SHP77 (cell line): ENCODE measurements around the gene CUEDC1.
A peak's percentile ranks its signal among the peaks of the same experiment; 100 is the strongest.

ENCODE experiments used
- DNase-seq, 2 experiments: peaks; one replicate each; lab custom pipeline; 2025; lab: John Stamatoyannopoulos, UW

CUEDC1 gene

DNA sequence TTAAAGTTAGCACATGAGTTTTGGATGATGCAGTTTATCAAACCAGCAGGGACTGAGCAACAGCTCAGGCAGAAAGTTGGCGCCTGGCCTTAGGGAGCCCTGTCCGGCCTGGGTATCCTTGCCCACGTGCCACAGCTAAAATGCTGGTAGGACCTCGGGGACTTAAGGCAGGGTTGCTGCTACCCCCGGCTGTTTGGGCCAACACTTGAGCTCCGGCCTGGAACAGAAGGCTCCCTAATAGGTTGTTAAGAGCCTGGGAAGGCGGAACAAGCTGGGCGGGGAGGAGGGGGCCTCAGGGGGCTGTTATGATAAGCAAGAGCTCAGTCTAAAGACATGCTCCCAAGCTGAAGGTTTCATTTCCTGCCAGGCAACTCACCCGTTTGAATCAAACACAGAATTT is 39.7 kb downstream of the CUEDC1 start:
- DNase-seq, result no peak

DNA sequence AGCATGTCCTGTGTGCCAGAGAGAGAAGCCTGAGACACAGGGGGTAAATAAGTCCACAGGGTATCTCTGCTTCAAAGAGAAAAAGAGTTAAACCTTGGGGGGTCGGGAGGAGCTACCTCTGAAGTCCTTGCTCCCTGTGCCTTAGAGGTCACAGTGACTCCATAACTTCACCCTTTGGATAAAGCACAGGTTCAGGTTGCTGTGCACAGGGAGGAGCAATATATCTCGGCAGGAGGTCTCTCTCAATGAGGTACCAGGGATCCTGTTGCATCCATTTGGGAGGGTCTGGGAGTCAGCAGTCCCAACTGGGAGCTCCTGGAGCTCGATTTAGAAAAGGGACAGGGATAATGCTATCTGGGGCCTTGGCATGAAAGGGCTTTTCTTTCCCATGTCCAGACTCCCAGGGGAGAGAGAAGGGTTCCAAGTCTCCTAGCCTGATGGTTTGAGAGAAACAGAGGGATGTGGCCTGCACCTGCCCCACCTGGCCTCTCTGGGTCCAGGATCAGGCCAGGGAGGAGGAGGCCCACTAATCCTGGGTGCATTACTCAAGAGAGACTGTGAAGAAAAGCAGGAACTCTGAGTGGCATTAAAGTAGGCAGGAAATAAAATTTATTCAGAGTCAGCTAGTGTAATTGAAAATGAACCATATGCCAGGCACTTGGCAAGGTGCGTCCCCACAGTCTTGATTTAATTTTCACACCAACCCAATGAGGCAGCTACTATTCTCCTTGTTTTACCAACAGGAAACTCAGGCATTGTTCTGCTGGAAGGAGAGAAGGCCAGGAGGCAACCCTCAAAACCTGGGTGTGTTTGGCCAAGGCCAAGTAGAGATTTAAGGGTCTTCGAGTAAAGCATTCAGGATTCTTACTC is 40.7 kb downstream of the CUEDC1 start:
- DNase-seq, result no peak

DNA sequence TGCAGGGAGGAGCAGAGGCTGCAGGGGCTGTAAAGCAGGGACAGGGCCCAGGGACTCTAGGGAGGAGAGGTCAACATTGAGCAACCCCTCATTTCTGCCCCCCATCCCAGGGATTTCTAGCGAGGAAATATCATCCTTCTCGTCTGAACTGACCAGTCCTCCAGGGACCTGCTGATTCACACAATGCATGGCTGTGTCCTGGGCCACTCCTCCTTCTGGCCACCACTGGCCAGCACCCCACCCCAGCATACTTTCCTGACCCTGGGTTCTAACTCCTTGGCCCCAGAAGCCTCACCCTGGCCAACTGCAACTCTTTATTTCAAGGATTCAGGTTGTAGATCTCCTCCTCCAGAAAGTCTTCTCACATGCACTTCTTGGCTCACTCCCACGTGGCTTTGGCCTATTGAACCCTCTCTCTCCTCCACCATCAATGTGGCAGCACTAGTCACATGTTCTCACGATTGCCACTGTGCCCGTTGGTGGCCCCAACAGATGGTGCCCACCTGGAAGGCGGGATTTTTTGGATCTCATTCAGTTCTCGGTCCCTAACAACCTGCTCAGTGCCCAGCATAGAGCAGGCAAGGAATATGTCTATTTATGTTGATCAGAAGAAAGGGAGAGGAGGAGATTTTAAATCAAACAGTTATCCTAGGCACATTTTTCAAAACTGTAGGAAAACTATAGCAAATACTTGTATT is 41.5 kb downstream of the CUEDC1 start:
- DNase-seq, result no peak

DNA sequence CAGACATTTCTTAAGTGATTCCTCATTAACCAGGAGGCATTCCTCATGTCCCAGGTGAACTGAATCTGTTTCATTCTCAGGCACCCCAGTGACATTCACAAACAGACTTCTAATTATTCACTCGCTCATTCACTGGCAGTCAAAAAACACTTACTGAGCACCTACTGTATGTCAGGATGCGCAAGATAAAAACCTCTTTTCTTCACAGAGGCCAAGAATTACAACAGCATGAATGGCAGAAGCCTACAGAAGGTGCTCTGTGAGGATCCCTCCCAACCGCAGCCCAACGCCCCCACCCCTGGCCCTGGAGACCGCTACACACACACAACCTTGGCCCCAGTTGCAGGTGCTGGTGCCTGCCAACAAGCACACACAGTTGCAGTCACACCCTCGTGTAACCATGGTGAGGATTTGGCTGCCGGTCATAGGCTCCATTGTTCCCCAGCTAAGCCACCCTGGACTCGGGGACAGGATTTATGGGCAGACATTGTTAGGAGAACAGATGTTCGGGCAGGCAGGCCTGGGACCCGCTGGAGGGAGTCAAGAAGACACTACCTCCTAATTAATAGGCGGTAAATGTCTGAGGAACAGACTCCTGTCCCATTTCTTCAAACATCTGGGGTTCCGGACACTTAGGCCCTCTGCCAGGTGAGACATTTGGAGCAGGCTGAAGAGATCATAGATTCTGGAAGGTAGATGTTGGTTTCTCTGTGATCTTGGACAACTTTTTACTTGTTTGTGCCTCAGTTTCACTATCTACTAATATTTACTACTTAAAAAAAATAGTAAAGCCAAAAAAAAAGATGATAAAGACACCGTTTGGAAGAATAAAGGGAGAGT is 43.2 kb downstream of the CUEDC1 start:
- peak; percentile 94 to 96 for DNase-seq

DNA sequence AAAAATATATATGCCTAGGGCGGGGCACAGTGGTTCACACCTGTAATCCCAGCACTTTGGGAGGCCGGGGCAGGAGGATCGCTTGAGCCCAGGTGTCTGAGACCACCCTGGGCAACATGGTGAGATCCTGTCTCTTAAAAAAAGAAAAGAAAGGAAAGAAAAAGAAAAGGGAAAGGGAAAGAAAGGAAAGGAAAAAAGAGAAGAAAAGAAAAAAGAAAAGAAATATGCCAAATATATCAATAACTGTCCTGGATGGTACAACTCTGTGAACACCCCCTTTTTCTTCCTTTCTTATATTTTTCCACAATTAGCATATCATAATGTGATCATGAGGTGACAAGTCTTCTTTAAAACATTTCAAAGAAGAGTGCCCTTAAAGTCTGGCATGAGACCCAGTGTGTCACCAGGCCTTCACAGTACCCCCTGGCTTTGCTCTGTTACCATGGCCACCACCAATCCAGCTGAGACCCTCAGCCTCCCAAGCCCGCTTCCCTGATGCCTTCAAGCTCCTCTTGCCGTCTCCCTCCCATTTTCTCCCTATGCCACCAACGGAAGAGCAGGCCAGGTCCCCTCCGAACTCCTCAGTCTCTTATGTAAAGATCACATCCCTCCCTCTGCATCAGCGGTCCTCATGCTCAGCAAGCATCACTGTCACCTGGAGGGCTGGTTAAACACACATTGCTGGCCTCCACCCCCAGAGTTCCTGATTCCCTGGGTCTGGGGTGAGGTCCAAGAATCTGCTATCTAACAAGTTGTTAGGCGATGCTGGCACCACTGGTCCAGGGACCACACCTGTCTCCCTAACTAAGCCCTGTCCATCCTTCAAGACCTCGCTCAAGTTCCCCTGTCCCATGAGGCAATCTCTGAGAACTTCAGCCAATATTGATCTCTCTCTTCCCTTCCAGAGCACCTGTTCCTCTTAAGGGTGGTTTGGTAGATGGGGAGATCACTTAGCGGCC is 44.5 kb downstream of the CUEDC1 start:
- DNase-seq, result no peak

DNA sequence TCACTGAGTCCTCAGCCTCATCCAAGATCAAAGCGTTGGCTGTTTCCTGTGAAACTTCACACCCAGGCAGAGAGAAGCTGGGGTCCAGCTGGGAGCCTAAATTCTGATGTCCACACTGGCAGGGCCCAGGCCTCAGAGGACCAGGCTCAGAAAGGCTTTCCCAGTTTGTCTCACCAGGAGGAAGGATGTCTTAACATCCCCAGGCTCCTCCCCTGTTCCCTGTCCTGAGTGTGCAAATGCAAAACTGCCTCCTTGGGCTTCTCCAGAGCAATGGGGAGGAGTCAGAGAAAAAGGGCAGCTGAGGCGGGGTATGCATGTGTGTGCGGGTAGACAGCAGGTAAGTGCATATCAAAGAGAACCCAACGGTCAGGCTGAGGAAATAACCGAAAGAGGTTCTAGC is 45.7 kb downstream of the CUEDC1 start:
- no peak for DNase-seq

DNA sequence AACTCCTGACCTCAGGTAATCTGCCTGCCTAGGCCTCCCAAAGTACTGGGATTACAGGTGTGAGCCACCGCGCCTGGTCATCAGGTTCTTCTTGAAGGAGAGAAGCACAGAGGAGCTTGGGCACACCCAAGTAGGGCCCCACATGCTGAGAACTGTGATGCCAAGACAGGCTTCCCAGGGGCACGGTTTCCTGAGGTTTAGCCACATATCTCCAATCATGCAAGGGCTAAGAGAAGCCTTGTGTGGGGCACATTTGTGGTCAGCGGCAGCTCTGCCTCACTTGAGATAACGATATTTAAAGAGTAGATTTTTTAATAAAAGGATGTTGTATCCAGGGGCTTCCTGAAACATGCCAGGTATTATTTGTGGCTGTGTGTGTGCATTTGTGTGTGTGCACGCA is 46.9 kb downstream of the CUEDC1 start:
- DNase-seq, result no peak

DNA sequence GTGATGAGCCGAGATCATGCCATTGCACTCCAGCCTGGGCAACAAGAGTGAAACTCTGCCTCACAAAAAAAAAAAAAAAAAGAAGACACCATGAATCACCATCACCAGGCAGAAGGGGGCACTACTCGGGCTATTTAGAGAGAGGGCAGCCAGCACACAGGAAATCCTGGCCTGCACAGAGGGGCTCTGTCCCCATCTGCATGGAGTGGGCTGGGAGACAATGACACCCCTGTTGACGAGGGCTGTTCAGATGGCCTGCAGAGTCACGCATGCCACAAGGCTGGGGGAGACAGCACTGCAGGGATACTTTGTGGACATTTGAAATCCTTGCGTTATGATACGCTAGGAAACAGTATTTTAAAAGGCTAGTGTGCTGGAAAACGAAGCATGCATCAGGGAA is 48.3 kb downstream of the CUEDC1 start:
- no peak for DNase-seq

DNA sequence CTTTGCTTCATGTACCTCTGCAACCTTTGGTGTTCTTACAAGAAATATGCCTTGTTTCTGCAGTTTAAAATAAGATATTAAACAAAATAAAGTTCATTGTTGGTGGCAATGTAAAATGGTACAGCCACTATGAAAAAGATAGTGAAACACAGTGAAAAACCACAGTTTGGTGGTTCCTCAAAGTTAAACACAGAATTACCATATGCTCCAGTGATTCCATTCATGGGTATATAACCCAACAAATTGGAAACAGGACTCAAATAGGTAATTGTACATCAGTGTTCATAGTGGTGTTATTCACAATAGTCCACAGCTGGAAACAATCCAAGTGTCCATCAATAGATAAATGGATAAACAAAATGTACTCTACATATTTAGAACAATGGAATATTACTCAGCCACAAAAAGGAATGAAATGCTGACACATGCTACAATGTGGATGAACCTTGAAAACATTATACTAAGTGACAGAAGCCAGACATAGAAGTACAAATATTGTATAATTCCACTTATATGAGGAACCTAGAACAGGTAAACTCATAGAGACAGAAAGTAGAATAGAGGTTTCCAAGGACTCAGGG is 49.2 kb downstream of the CUEDC1 start:
- no peak for DNase-seq

DNA sequence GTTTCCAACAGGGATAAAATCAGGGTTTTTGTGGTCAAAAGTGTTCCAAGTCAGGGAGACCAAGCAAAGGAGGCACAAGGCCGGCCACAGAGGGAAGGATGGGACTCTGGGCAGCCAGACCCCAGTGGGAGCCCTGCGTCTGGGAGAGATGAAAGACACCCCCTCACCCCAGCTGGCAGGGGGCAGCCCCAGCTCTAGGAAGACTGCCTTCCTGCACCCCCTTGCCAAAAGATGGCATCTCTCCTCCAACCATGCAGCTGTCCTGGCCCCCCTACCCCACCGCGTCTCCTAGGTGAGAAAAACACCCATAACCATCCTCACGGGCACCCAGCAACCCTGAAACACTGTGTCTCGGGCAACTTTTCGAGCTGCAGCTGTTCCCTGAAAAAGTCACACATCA is 51.3 kb downstream of the CUEDC1 start:
- no peak for DNase-seq

DNA sequence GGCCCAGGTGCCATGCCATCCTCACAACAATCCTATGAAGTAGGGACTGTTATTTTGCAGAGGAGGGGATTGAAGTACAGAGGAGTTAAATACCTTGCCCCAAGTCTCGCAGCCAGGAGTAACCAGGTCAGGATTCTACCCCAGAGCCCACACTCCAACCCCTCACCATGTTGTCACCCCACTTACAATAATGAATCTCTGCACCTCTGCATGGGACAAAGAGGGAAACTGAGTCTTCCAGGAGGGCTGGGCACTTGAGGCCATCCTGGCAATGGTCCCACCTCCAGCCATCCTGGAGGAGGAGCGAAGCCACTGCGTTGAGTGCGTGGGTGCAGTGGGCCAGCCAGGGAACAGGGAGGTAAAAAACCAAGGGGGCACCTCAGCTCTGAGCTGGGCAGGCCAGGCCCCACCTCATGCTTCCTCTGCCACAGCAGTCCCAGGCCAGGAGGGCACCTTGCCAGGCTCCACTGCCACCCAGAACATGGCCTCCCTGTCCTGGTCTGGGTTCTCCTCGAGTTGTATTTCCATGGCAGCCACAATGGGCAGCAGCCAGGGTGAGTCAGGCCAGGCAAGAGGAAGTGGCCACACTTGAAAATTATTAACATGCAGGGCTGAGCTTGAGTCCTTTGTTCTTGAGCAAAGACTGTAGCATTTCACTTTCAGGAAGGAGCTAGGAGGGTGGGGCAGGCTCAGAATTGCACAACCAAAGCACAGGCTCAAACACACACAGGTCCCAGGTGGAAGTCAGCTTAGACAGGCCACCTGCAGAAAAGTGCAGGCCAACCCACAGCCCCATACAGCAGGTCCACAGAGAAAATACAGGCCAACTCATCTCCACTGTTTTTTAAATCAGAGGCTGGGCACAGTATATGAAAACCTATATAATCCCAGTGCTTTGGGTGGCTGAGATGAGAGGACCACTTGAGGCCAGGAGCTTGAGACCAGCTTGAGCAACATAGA is 52.1 kb downstream of the CUEDC1 start:
- peak; percentile 62 to 78 for DNase-seq

DNA sequence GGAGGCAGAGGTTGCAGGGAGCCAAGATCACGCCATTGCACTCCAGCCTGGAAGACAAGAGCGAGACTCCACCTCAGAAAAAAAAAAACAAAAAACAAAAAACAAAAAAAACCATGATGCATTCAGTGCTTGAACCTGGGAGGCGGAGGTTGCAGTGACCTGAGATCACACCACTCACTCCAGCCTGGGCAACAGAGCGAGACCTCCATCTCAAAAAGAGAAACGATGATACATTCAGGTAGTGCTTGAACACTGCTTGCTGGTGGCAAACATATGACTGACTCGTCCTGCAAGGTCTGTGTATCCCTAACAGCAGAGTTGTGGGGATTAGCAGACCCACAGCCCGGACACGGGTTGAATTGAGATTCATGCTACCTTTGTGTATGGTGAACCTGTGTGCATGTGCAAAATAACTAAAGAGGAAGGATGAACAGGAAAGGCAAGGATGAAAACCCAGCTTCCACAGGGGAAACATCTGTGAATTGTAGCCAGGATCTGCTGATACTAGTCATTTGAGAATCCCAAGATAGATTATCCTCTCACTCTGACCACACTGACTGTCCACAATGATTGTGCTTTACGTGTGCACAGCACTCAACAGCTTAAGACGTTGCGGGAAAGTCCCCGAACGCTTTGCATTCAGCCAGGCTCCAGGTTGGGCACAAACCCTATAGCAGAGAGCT is 53.0 kb downstream of the CUEDC1 start:
- no peak for DNase-seq

DNA sequence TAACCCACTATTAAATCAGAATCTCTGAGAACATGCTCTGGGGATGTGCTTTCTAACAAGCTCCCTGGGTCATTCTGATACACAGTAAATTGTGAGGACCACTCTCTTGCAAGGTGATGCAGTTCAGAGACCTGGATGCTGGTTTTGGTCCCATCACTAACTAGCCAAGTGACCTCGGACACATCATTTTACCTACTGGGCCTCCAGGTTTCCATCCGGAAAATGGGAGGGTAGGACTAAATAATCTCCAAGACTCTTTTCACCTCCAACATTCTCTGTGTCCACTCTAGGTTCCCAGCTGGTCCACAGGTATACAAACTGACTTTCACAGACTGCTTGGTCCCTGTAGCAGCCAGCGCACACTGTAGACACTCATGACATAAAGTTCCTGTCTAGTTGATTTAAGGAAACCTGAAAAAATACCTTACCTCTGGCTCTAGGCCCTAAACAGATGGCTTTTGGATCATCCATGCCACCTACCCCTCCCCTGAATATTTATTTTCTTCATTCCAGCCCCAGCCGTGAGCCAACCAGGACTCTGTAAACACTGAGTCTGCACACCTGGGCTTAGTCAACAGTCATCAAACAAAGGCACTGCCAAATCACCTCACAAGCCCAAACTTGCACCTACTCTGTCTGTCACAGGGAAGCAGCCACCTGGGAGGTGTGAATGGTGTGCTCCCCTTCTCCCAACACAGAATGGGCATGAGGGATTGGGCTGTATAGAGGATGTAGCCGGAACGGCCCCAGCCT is 54.0 kb downstream of the CUEDC1 start:
- peak; percentile 66 to 72 for DNase-seq

DNA sequence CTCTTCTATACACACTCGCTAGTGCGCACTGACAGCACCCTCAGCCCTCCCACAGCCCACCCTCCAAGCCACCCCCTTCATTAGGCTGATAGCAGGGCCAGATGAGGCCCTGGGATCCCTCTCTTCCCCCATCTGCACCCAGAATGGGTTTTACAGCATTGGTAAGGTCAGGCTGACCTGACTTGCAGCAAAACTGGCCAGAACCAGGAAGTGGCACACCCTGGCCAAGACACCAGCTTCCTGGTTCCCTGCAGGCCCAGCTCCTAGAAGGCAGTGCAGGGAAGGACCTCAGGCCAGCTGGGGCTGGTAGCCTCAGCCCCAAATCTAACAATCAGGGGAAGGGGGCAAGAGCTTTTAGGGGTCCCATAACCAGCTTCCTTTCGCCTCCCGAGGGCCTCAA is 55.4 kb downstream of the CUEDC1 start:
- no peak for DNase-seq

DNA sequence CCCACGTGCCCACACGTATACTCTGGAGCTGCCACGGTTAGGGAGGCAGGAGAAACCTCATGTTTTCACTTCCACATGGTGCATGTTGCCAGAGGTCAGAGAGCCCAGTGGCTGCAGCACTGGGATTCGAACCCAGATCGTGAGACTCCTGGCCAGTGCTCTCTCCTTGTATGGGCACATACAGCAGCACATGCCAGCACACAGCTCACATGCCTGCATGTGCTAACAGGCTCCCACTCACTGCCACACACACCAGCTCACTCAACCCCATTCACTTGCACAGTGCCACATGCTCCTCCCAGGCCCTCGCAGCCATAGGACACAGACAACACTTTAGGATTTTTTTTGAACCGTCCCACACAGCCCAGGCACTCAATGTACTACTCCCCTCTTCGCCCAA is 55.8 kb downstream of the CUEDC1 start:
- DNase-seq, result no peak

DNA sequence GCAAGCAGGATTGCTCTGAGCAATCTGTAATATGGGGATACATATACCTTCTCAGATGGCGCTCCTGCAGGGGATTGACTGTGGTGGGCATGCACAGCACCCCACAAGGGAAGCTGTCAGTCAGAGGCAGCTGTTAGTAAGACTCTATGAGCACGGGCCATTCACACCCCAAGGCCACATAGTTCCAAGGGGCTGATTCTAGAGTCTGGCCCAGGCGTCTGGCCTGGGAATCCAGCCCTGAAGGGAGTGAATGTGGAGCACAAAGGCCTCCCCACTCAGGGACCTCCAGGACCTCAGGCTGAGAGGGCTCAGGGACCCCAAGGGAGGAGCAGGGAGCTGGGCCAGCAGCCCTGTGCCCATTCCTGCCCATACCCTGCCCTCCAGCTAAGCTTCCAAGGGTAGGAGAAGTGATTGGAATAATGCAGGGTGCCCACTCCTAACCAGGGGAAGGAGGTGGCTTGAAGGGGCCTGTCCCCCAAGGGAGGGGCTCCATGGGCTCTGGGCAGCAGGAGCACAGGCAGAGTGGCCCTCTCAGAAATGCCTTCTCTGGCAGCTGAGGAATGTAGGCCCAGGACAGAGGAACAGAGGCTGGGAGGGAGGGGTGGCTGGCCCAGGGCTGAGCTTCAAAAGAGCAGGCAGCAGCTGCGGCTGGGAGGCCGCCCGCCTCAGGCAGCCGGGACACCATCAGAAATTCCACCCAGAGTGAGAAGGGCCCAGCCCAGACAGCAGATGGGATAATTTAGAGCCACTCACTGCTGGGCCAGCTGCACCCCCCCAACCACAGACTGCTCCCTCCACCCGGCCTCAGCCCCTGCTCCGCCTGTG is 56.5 kb downstream of the CUEDC1 start:
- peak; percentile 26 to 29 for DNase-seq

DNA sequence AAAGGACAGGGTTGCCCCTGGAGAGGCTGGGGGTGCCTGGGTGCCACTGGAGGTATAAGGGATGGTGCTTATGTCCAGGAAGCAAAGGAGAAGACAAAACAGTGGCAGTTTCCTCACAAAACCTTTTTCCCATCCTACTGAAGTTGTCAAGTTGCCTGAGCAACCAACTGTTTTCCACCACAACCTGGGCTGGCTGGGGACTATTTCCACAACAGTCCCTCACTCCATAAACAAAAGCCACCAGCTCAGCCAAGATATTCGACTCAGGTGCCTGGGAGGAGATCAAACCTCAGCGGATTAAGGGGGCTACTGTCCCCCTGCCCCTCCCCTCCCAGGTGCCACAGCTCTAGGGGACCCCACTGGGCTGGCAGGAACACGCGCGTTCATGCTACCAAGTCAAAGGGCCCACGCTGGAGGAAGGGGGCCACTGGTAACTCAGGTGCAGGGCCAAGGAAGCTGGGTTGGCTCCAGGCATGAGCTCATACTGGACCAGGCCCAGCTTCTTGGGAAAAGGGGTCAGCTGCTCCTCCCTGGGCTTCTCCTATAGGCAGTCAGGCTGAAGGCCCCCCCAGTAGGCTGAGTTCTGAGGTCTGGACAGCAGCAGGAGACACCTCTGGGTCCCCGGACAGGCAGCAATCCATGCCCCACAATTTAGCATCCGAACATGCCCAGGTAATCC is 59.7 kb downstream of the CUEDC1 start:
- DNase-seq, result no peak
